ENCODE measurements around the gene IGFBPL1. TPM values are rescaled to one million over a fixed set of nuclear protein-coding genes. Genes with fewer than 3 reads are reported as not detected.

Gene IGFBPL1
- total RNA-seq, 2 donors from 2014 or later = not detected

GRCh38 chr9:38358390-38359296 lies 65.6 kb downstream of the IGFBPL1 start:
- Mint-ChIP-seq H3K27ac (no peak overlapping the region), H3K9me3 (no peaks in the 10 kb centered on the region), H3K36me3 (no peaks in the 10 kb centered on the region)
- ATAC-seq (no peak), DNase-seq (ENCODE audit: low spot score in 2 of 2) (peak in 1 of 2 donors; percentile 25)

GRCh38 chr9:38357350-38358114 lies 66.7 kb downstream of the IGFBPL1 start:
- Mint-ChIP-seq H3K27ac (no peak overlapping the region), H3K36me3 (no peaks in the 10 kb centered on the region), H3K9me3 (no peaks in the 10 kb centered on the region)
- ATAC-seq = no peak
- DNase-seq (ENCODE audit: low spot score in 2 of 2) = no peak

GRCh38 chr9:38356851-38357250 lies 67.4 kb downstream of the IGFBPL1 start:
- ATAC-seq = no peak
- H3K9me3 Mint-ChIP-seq = no peaks in the 10 kb centered on the region
- no peaks in the 10 kb centered on the region for H3K36me3 Mint-ChIP-seq
- no peak for DNase-seq (ENCODE audit: low spot score in 2 of 2)
- no peak overlapping the region for H3K27ac Mint-ChIP-seq

Other genes with a start within 250 kb of the IGFBPL1 start
- gene ALDH1B1, start 31.8 kb downstream of the IGFBPL1 start, total RNA-seq = 10 to 100 TPM; 13.9 to 25.7 TPM
- gene ANKRD18A, start 196.1 kb upstream of the IGFBPL1 start, total RNA-seq = 10 to 100 TPM in 1 of 2 donors, 1 to 10 TPM in 1; 9.1 to 15.2 TPM